Neural crest cell (in vitro differentiated cells): Measurements from ENCODE around the gene DDIAS. TPM values are rescaled to one million over a fixed set of nuclear protein-coding genes. Genes with fewer than 3 reads are reported as not detected.

Experiments
- DNase-seq: peaks from one replicate; pipeline ENCODE4 v3.0.0; 2021; ENCODE audit warnings: low read depth, mixed read lengths, low spot score
- H3K27ac Mint-ChIP-seq: one replicate; pipeline ENCODE4 v1.8.0; 2021; ENCODE audit warnings: mild to moderate bottlenecking, mixed read lengths; ENCODE audit not compliant: unreplicated experiment
- H3K27me3 Mint-ChIP-seq: 2 replicates; pipeline ENCODE4 v1.8.0; 2021; ENCODE audit warnings: low read depth, mild to moderate bottlenecking, mixed read lengths
- H3K36me3 Mint-ChIP-seq: 2 replicates; pipeline ENCODE4 v1.8.0; 2021; ENCODE audit warnings: low read depth, mild to moderate bottlenecking, mixed read lengths
- H3K4me1 Mint-ChIP-seq: 2 replicates; pipeline ENCODE4 v1.8.0; 2021; ENCODE audit warnings: mixed read lengths
- H3K4me3 Mint-ChIP-seq: one replicate; pipeline ENCODE4 v1.8.0; 2021; ENCODE audit warnings: mild to moderate bottlenecking, mixed read lengths
- H3K9me3 Mint-ChIP-seq: 2 replicates; pipeline ENCODE4 v1.8.0; 2021; ENCODE audit warnings: mixed read lengths
- CTCF ChIP-seq: fragments of 200-600 bp; sonication (generic); conservative IDR thresholded peaks from 2 replicates; pipeline ENCODE4 v1.5.0; 2021; ENCODE audit warnings: antibody characterized with exemption, mild to moderate bottlenecking
- total RNA-seq: library from RNA; stranded (reverse); gene quantifications from 2 replicates; pipeline ENCODE4 v1.2.1, GENCODE V29; 2021

The DDIAS gene
- total RNA-seq, 1 donor from 2014 or later, result 23.2 TPM

GRCh38 chr11:82902880-82903279 is 1.3 kb downstream of the DDIAS start:
- Mint-ChIP-seq H3K27me3 (no peaks in the 10 kb centered on the region), H3K9me3 (no peaks in the 10 kb centered on the region), H3K4me3 (peak overlapping the region; percentile 99), H3K4me1 (peaks cover 49% of the 10 kb centered on the region), H3K36me3 (no peaks in the 10 kb centered on the region), H3K27ac (no peak overlapping the region)
- no peak for TF ChIP-seq CTCF
- DNase-seq, result no peak

GRCh38 chr11:82903843-82904586 is 2.5 kb downstream of the DDIAS start:
- no peak for TF ChIP-seq CTCF
- H3K27ac Mint-ChIP-seq, result no peak overlapping the region
- no peak overlapping the region for H3K4me3 Mint-ChIP-seq
- H3K9me3 Mint-ChIP-seq, result no peaks in the 10 kb centered on the region
- no peaks in the 10 kb centered on the region for H3K36me3 Mint-ChIP-seq
- no peak for DNase-seq
- no peaks in the 10 kb centered on the region for H3K27me3 Mint-ChIP-seq
- peaks cover 59% of the 10 kb centered on the region for H3K4me1 Mint-ChIP-seq

GRCh38 chr11:82906236-82906635 is 4.7 kb downstream of the DDIAS start:
- peak; percentile 85 for TF ChIP-seq CTCF
- H3K9me3 Mint-ChIP-seq, result no peaks in the 10 kb centered on the region

GRCh38 chr11:82906931-82907330 is 5.4 kb downstream of the DDIAS start:
- Mint-ChIP-seq H3K27ac (no peak overlapping the region), H3K27me3 (no peaks in the 10 kb centered on the region), H3K9me3 (peaks cover 5% of the 10 kb centered on the region), H3K36me3 (peaks cover 9% of the 10 kb centered on the region), H3K4me3 (peak overlapping the region; percentile 20), H3K4me1 (peaks cover 44% of the 10 kb centered on the region)
- TF ChIP-seq CTCF, result no peak
- DNase-seq, result no peak

More at GRCh38 chr11:82906236-82906635, 4.7 kb downstream of the DDIAS start:
- Mint-ChIP-seq H3K4me3 (peak overlapping the region; percentile 65), H3K27me3 (no peaks in the 10 kb centered on the region), H3K4me1 (peaks cover 47% of the 10 kb centered on the region), H3K36me3 (peaks cover 2% of the 10 kb centered on the region), H3K27ac (no peak overlapping the region)
- DNase-seq, result no peak

- H3K4me3 Mint-ChIP-seq, result peak overlapping the region; percentile 20
- peaks cover 10% of the 10 kb centered on the region for H3K36me3 Mint-ChIP-seq
- peaks cover 5% of the 10 kb centered on the region for H3K9me3 Mint-ChIP-seq
Measured at GRCh38 chr11:82907371-82907770, 5.8 kb downstream of the DDIAS start.

More at GRCh38 chr11:82907371-82907770, 5.8 kb downstream of the DDIAS start:
- DNase-seq, result no peak
- TF ChIP-seq CTCF, result no peak
- H3K27ac Mint-ChIP-seq, result no peak overlapping the region
- H3K4me1 Mint-ChIP-seq, result peaks cover 40% of the 10 kb centered on the region
- no peaks in the 10 kb centered on the region for H3K27me3 Mint-ChIP-seq
